ENCODE data around the gene C17orf75. TPM values are rescaled to one million over a fixed set of nuclear protein-coding genes. Genes with fewer than 3 reads are reported as not detected.
"Not testable (repeated sequence)": the region's sequence is repeated elsewhere in the genome, so short reads cannot be mapped to it uniquely, and the experiment has no call there.

The C17orf75 gene
- total RNA-seq, 1 experiment from 2014 or later, result 27.0 TPM

- H3F3A ChIP-seq (ENCODE audit: low read length, unreplicated experiment), result no peaks in the 10 kb centered on the region
- TF ChIP-seq EZH2phosphoT487 (IDR thresholded peaks at IDR 0.05; ENCODE audit: borderline replicate concordance, low read length) (no peak), EZH2 (IDR thresholded peaks at IDR 0.05; ENCODE audit: low read length, unreplicated experiment) (no peak), CTCF (conservative IDR thresholded peaks at IDR 0.05; ENCODE audit: low read depth, low read length) (no peak)
- H3K27me3 ChIP-seq (ENCODE audit: low read length), result no peaks in the 10 kb centered on the region
- H3K4me1 ChIP-seq (ENCODE audit: insufficient read depth, low read length), result no peaks in the 10 kb centered on the region
- no peaks in the 10 kb centered on the region for H3K79me2 ChIP-seq (ENCODE audit: low read length)
- no peak overlapping the region for H3K9ac ChIP-seq (ENCODE audit: low read length)
- H3K9me2 ChIP-seq (replicated peaks; ENCODE audit: low read length), result no peaks in the 10 kb centered on the region
- H3K27ac ChIP-seq (ENCODE audit: low read length), result no peak overlapping the region
- 0 out of 2 replicates have a peak overlapping the region, but pooled peaks have one; percentile 14 for H3K4me2 ChIP-seq (ENCODE audit: low read length)
- DNase-seq, result peak; percentile 5
- no peak overlapping the region for H3K4me3 ChIP-seq (ENCODE audit: low read length)
- no peaks in the 10 kb centered on the region for H3K36me3 ChIP-seq (ENCODE audit: low read depth, low read length)
- intact Hi-C loops (cut with micrococcal nuclease), result no loop called here
- CTCF ChIA-PET, result no interaction called here
- ATAC-seq, result 0 out of 2 replicates have a peak, but pooled peaks have one; percentile 39
- no TSS peak for BruUV-seq (replicated peaks)
- H2AFZ ChIP-seq (ENCODE audit: low read length), result peak overlapping the region; percentile 53; the same call in 1 of the 2 replicates
- POLR2A ChIA-PET (ENCODE audit: unreplicated experiment), result no interaction called here
- no peaks in the 10 kb centered on the region for H4K20me1 ChIP-seq (ENCODE audit: low read length)
- no peaks in the 10 kb centered on the region for H3K9me3 ChIP-seq (ENCODE audit: low read length)
Measured at GRCh38 chr17:32323811-32324491, 18.0 kb downstream of the C17orf75 start.

GRCh38 chr17:32323046-32323445 is 18.9 kb downstream of the C17orf75 start:
- Histone ChIP-seq H3K27me3 (ENCODE audit: low read length) (no peaks in the 10 kb centered on the region), H3K9ac (ENCODE audit: low read length) (no peak overlapping the region), H3K27ac (ENCODE audit: low read length) (no peak overlapping the region), H3K4me1 (ENCODE audit: insufficient read depth, low read length) (no peaks in the 10 kb centered on the region), H3K9me2 (replicated peaks; ENCODE audit: low read length) (no peaks in the 10 kb centered on the region), H3K9me3 (ENCODE audit: low read length) (no peaks in the 10 kb centered on the region), H3K4me3 (ENCODE audit: low read length) (no peak overlapping the region), H4K20me1 (ENCODE audit: low read length) (no peaks in the 10 kb centered on the region), H3F3A (ENCODE audit: low read length, unreplicated experiment) (no peaks in the 10 kb centered on the region), H3K79me2 (ENCODE audit: low read length) (no peaks in the 10 kb centered on the region), H3K36me3 (ENCODE audit: low read depth, low read length) (no peaks in the 10 kb centered on the region), H2AFZ (ENCODE audit: low read length) (no peak overlapping the region), H3K4me2 (ENCODE audit: low read length) (no peak overlapping the region)
- CTCF ChIA-PET, result no interaction called here
- intact Hi-C loops (cut with micrococcal nuclease), result no loop called here
- TF ChIP-seq CTCF (conservative IDR thresholded peaks at IDR 0.05; ENCODE audit: low read depth, low read length) (no peak), EZH2 (IDR thresholded peaks at IDR 0.05; ENCODE audit: low read length, unreplicated experiment) (no peak), EZH2phosphoT487 (IDR thresholded peaks at IDR 0.05; ENCODE audit: borderline replicate concordance, low read length) (no peak)
- ATAC-seq (no peak), DNase-seq (no peak)
- BruUV-seq (replicated peaks), result no TSS peak
- POLR2A ChIA-PET (ENCODE audit: unreplicated experiment), result no interaction called here

DNA sequence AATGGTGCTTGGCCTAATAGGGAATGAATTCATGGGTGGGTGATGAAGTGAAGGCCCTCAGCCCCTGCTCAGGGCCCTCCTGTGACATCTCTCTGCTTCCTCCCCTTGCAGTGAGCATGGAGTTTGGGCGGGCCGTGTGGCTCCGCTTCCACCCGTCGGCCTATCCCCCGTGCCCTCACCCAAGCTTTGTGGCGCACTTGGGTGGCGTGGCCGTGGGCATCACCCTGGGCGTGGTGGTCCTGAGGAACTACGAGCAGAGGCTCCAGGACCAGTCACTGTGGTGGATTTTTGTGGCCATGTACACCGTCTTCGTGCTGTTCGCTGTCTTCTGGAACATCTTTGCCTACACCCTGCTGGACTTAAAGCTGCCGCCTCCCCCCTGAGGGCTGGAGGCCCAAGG is 21.1 kb downstream of the C17orf75 start:
- Histone ChIP-seq H3K79me2 (ENCODE audit: low read length) (no peaks in the 10 kb centered on the region), H3K9me3 (ENCODE audit: low read length) (no peaks in the 10 kb centered on the region), H3K27me3 (ENCODE audit: low read length) (no peaks in the 10 kb centered on the region), H3K4me1 (ENCODE audit: insufficient read depth, low read length) (no peaks in the 10 kb centered on the region), H3K9ac (ENCODE audit: low read length) (no peak overlapping the region), H3K36me3 (ENCODE audit: low read depth, low read length) (no peaks in the 10 kb centered on the region), H3K27ac (ENCODE audit: low read length) (no peak overlapping the region), H4K20me1 (ENCODE audit: low read length) (no peaks in the 10 kb centered on the region), H3K4me3 (ENCODE audit: low read length) (no peak overlapping the region), H3K4me2 (ENCODE audit: low read length) (no peak overlapping the region), H3K9me2 (replicated peaks; ENCODE audit: low read length) (no peaks in the 10 kb centered on the region), H3F3A (ENCODE audit: low read length, unreplicated experiment) (no peaks in the 10 kb centered on the region), H2AFZ (ENCODE audit: low read length) (no peak overlapping the region)
- ATAC-seq, result no peak
- ChIA-PET POLR2A (ENCODE audit: unreplicated experiment) (no interaction called here), CTCF (no interaction called here)
- TF ChIP-seq EZH2phosphoT487 (IDR thresholded peaks at IDR 0.05; ENCODE audit: borderline replicate concordance, low read length), result no peak
- no peak for TF ChIP-seq EZH2 (IDR thresholded peaks at IDR 0.05; ENCODE audit: low read length, unreplicated experiment)
- no peak for TF ChIP-seq CTCF (conservative IDR thresholded peaks at IDR 0.05; ENCODE audit: low read depth, low read length)
- intact Hi-C loops (cut with micrococcal nuclease), result no loop called here
- no peak for DNase-seq
- BruUV-seq (replicated peaks), result no TSS peak

GRCh38 chr17:32320080-32320479 is 21.9 kb downstream of the C17orf75 start:
- H3K79me2 ChIP-seq (ENCODE audit: low read length); POLR2A ChIA-PET (ENCODE audit: unreplicated experiment); H3K4me1 ChIP-seq (ENCODE audit: insufficient read depth, low read length); H3K9me2 ChIP-seq (replicated peaks; ENCODE audit: low read length); BruUV-seq (replicated peaks); ATAC-seq; H2AFZ ChIP-seq (ENCODE audit: low read length); H4K20me1 ChIP-seq (ENCODE audit: low read length); H3K27me3 ChIP-seq (ENCODE audit: low read length); intact Hi-C loops (cut with micrococcal nuclease); H3K9me3 ChIP-seq (ENCODE audit: low read length); H3K36me3 ChIP-seq (ENCODE audit: low read depth, low read length); H3K4me3 ChIP-seq (ENCODE audit: low read length); H3K4me2 ChIP-seq (ENCODE audit: low read length); H3K27ac ChIP-seq (ENCODE audit: low read length); H3K9ac ChIP-seq (ENCODE audit: low read length); H3F3A ChIP-seq (ENCODE audit: low read length, unreplicated experiment); DNase-seq: not testable (repeated sequence)
- CTCF ChIA-PET, result interaction anchor here (0.6 kb wide), 2 partner anchors 69 to 408 kb away, joined by 3 to 5 read pairs; no protein-coding TSS in a partner anchor
